Measurements from ENCODE around the gene COL15A1.

Gene COL15A1

DNA sequence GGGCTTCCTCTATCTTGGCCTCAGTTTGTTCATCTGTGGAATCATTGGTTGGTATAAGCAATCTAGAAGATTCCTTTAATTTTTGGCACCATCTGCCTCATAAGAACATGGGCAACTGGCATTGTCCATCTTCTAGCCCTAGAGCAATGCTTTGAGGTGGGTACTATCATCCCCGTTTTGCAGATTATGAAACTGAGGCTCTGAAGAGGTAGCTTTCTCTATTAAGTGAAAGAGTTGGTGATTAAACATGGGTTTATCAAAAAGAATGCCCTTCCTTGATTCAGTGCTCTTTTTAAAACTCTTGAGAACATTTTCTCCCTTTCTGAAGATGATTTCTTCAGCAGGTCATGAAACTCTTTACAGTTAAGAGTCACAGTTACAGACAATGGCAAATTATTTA lies 118.8 kb downstream of the COL15A1 start:
- no peak for DNase-seq

DNA sequence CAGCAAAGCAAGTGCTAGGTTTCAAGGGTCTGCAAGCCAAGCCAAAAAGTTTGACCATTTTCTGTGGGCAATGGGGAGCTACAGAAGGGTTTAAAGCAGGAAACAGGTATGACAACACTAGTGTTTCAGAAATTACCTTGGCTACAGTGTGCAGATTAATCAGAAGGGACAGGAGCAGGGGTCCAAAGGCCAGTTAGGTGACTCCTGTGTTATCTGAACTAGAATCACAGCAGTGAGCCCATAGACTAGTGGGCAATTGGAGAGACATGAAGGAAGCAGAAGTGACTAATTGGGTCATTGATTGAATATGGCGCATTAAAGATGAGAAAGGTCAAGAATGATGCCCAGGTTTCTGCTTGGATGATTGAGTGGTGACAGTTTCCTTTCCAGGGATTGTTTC lies 119.8 kb downstream of the COL15A1 start:
- no peak for DNase-seq

DNA sequence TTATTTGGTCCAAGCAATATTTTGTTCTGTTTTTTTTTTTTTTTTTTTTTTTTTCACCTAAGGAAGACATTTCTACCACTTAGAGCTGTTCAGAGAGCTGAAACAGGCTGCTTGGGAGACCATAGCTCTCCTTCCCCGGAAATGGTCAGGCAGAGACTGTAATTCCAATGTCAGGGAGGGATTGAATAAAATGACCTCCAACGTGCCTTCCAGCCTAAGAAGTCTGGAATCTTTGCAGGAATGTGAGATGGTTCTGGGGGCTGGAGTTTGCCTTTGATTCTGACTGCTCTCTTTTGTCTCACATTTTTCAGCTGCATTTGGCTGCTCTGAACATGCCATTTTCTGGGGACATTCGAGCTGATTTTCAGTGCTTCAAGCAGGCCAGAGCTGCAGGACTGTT lies 122.9 kb downstream of the COL15A1 start:
- no peak for DNase-seq

DNA sequence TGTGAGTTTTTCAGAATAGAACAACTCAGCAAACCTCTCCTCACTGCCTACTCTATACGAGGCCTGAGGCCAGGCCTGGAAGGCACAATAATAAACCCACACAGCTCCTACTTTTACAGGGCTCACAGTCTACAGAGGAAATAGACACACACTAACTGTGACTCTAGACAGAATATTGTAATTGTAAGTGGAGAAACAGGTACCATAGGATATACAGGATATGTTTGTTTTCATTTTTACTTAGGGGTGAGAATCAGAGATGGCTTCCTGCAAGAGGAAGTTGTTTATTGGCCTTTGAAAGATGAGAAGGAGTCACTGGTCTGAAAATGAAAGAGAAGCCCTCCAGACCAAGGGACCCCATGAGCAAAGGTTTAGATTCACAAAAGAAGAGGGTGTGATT lies 125.4 kb downstream of the COL15A1 start:
- DNase-seq = peak in 1 of 5 experiments; percentile 16

DNA sequence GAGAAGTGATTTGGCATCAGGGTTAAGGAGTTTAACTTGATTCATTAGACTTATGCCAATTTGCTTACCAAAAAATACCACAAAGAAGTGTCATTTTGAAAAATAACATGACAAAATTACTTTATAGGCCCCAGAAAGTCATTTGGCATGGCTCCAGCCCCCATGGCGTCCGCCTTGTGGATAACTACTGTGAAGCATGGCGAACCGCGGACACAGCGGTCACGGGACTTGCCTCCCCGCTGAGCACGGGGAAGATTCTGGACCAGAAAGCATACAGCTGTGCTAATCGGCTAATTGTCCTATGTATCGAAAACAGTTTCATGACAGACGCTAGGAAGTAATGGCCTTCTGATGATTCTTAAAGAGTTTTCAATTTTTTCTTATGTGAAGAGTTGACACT lies 125.8 kb downstream of the COL15A1 start:
- DNase-seq = no peak

DNA sequence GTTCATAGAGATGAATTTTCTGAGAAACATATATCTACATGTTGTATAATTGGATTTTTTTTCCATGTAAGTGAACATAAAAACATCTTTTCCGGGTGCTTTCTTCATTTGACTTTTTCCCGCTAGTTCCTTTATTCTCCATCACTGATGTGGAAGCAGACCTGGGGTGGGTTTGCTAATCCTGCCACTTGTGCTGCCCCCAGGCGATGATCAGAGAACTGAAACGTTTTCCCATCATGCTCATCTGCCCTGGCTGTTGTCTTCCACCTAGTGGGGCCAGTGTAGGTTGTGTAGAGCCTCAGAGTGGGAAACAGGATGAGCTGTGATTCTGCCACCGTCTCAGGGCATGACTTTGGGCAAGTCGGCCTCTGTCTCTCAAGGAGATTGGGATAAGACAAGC lies 127.0 kb downstream of the COL15A1 start:
- DNase-seq = no peak

DNA sequence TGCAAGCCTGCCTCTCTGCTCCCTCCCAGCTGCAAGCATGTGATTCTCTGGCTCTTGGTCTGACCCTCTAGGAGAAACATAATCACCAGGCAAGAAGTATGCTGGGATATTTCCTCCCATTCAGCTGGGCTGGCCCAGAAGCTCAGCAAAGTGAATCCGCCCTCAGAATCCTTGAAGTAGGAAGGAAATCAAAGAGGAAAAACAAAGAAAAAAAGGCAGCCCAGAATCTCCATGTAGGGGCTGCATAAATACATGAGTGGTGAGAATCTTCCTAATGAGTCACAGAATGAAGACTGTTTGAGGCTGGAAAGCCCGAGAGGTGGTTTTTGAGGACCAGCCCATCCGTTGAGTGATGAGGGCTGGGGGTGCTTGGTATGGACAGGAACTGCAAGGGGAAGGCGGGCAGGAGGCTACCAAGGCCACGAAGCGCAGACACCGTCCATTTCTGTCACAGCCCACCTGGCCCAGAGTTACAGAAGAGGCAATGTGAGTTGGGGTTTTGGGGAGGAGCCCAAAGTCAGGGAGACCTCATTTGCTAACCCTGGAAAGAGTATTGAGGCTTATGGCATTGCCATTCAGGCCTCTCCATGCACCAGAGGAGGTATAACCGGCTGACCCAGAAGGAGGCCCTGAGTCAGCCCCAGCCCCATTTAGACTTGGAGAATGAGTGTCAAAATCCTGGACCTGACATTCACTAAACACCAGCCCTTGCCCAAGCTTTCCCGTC lies 127.8 kb downstream of the COL15A1 start:
- no peak for DNase-seq

DNA sequence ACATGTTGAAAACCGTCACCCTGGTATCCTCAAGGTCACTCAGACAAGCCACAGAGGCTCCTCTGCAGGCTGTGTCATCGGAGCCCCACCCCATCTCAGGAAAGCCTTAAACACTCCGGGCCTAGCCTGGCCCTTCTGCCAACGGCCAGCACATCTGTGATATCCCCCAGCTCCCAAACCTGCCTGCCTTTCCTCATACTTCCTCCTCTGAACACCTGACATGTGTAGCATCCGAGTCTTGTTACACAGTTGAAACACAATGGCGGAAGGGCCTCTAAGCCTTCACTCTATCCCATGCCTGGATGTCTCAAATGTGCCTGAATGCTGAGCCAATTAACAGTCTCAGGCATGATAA lies 128.3 kb downstream of the COL15A1 start:
- DNase-seq = no peak

DNA sequence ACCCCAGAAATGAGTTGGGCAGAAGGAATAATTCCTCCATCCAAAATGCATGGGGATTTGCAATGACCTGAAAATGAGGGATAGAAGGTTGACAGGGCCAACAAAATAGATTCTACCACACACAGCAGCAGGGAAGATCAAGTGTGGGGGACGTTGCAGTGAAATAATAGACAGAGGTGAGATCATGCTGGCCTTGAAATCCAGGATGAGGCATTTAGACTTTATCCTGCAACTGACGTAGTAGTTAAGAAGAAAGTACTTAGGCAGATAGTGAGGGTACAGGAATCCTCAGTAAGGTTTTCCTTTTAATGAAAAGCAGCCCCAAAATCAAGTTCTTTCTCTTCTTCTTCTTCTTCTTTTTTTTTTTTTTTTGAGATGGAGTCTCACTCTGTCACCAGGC lies 129.6 kb downstream of the COL15A1 start:
- DNase-seq = no peak

DNA sequence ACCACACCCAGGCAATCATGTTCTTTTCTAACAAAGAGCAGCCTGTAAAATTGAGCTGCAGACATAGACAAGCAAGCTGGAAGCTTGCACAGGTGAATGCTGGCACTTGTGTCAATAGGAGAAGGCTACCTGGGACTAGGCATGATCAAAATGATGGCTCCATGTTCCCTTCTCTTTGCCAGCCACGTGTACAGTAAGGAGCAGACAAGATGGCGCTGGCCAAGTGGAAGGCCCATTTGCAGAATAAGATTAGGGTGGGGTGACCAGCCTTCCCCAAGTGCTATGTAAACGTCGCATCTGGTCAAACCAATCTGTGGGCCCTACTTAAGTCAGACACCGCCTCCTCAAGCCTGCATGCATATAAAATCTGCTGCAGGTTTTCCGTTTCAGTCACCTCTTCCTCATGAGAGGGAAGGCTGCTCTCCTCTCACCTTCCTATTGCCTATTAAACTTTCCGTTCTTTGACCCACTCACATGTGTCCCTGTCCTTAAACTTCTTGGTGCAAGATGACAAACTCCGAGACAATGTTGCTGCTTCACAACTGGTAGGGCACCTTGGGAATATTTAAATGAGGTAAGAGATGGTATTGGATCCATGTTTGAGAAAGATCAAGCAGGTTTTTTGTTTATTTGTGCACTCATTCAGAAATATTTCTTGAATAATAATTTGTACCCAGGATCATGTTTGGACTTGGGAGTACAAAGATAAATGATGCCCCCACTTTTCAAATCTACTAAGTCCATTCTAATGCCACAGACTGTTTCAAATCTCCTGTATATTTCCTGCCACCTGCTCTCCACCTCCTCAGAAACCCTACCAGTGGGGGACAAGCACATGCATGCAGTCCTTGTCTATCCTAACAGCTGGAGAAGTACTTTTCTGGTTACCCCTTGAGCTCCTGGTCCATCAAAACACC lies 130.5 kb downstream of the COL15A1 start:
- DNase-seq = no peak

DNA sequence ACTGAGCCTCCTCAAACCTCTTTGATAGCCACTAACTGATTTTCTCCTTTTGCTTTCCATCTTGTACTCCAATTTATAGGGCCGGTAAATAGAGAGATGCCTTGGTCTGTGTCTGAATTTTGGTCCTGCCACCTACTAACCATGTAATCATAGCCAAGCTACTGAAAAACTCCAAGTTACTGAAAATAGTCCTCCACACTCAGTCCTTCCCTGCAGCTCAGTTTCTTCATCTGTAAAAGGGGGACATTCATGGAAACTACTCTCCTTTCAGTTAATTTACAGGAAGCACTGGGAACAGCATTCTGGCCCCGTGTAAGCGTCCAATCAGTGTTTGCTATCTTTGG lies 131.2 kb downstream of the COL15A1 start:
- no peak for DNase-seq

DNA sequence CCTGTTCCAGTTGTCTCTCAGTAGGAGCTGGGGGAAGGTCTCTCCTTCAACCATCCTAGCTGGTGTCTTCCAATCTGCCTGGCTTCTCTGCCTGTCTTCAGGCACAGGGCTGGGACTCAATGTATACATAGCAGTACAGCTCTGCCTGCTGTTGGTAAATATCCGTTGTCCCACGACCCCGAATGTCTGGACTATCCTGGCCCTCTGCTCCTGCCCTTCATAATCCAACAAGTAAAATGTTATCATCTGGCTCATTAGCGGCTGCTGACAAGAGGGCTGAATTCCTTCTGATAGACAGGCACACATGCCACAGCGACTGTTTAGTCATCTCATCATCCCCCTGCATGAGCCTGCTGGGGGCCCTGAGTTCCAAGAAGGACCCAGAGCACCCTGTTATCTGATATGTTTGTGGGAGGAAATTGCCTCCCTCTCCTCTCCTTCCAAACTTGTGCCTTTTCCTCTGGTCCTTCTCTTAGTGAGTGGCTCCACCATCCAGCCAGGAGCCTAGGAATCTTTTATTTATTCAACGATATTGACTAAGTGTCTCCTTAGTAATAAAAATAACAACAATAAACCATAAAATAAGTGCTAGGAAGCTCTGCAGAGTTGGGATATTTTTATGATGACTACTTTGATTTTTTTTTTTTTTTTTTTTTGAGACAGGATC lies 131.7 kb downstream of the COL15A1 start:
- no peak for DNase-seq

DNA sequence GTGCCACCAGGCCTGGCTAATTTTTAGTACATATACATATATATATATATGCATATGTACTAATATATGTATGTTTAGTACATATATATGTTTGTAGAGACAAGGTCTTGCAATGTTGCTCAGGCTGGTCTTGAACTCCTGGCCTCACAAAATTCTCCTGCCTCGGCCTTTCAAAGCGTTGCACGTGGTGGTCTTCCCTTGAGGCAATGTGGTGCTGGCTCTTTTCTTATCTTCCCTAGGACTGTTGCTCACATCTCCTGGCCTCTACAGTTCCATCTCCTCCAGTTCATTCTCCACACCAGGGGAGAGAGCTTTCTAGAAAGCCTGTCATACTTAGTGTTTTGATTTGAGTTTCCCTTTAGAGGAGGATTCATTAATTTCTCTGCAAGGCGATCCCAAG lies 132.3 kb downstream of the COL15A1 start:
- no peak for DNase-seq

DNA sequence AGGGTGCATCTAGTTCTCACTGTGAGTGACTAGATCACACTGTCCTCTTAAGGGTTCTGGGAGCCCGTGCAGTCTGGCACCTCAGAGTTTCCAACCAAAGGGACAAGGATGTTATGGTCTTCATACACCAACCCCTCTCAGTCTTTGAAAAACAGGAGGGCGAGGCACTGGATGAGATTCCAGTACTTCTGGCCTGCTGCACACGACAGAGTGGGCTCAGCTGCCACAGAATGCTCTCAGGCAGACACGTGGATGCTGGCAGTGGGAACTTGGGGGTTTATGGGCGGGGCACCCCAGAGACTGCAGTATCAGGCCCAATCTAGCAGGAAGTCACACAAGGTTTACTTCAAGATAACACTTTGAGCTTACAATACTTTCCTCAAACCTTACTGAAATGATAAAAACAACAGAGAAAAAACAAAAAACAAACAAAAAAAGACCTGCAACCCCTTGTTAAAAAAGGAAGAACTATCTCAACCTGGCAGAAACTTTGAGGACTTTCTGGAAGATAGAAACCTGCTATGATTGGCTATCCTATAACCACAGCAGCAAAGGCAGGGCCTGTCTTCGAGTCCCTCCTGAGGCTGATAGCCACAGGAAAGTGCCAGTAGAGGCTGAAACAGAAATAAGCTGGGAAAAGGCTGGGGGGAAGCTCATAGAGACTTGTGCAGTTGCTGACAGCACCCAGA lies 132.9 kb downstream of the COL15A1 start:
- DNase-seq = peak in 3 of 5 experiments; percentile 21 to 91 (median 67)

DNA sequence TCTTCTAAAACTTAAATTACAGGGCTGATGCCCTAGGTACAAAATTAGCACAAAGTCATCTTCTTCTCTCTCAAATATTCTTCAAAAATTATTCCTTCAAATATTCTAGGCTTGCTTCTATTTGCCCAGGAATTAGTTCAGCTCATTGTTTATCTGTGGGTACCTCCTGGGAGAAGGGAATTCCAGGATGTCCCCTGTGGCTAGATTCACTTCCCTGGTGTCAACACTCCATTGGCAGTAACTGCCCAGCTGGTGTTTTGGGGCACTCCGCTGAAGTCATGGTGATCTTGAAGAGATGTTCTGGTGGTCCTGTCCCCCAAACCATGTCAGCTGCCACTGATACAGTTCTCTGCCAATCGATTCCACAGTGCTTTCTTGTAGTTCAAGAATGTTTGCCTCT lies 135.0 kb downstream of the COL15A1 start:
- DNase-seq = no peak

DNA sequence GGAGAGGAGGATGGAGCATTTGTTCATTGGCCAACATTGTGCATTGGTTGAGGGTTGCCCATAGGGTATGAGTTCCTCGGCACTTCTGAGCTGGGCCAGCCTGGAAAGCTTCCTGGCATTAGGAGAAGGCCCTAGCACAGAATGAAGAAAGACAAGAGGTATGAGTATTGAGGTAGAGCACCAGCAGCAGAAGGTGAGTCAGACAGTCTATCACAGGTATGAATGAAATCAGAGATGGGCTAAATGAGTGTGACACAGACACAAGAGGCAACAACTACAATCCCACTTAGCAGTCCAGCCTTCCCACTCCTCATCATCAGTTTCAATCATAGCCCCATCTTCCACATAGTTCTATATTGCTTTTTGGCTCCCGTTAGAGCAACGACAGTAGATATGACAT lies 135.8 kb downstream of the COL15A1 start:
- no peak for DNase-seq

DNA sequence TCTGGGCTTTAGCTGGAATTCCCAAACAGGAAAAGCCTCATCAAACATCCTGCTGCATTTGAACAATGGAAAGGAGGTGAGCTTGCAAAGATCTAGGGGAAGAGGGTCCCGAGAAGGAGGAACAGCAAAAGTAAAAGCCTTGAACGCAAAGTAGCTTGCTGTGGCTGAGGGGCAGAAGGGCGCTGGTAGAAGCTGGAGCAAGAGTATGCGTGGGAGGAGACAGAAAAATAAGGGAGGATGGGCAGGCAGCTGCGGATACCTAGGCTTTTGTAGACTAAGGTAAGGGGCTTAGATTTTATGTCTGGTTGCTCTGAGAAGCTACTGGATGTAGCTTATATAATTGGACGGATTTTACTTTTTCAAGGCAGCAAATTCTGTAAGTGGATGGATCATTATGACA lies 139.3 kb downstream of the COL15A1 start:
- DNase-seq = no peak

DNA sequence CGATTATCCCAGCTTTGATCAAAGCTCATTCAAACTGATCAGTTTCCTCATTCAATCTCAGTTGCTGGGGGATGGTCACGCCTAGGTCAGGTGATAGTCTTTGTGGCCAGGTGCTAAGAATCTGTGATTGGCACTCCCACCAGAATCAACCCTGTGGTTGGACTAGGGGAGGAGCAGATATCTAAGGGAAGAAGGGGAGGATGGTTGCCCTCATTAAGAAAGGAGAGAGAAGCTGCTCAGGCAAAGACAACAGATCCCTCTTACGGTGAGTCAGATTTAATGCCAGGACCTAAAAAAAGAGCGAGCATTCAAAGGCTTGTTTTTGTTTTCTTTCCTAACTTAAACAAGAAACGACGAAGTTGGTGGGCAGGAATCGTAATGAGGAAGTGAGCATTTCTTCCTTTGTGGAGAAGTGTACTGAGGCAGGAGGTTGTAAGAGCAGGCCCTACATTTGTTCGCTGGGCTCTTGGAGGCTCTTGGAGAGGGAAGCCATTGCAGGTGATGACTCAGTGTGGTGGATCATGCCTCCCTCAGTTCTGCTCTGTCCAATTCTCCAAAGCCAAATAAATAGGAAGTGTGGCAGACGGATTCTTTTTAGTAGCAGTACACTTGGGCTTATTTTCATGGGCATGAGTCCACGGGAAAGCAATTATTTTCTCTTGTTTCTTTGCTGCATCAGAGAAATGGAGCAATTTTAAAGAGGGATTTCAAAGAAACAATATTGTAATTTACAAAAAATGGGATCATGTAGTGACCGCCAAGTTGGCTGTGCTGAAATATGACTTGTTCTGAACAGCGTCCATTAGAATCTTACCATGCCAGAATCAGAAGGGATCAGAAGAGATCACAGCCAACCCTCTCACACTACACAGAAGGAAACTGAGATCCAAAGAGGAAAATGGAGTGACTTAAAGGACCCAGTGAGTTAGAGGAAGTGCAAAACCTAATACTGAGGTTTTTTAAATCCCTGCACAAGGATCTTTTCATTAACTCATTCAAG lies 142.5 kb downstream of the COL15A1 start:
- DNase-seq = no peak

DNA sequence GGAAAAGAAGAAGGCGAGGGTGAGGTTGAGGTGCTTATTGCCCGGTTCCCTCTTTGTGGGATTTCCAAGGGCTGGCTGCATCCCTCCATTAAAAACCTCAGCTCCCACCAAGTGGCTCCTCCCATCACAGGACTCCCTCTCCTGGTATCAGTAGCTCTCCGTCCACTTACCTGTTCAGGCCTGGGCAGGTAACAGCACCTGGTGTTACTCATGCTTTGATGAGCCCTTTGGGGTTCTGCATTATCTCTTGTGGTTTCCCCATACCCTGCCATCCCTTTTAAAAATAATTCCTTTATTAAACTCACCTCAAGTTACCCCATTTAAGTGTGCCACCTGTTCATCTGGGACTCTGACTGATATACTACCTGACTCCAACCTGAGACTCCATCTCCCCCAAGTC lies 143.8 kb downstream of the COL15A1 start:
- DNase-seq = no peak

DNA sequence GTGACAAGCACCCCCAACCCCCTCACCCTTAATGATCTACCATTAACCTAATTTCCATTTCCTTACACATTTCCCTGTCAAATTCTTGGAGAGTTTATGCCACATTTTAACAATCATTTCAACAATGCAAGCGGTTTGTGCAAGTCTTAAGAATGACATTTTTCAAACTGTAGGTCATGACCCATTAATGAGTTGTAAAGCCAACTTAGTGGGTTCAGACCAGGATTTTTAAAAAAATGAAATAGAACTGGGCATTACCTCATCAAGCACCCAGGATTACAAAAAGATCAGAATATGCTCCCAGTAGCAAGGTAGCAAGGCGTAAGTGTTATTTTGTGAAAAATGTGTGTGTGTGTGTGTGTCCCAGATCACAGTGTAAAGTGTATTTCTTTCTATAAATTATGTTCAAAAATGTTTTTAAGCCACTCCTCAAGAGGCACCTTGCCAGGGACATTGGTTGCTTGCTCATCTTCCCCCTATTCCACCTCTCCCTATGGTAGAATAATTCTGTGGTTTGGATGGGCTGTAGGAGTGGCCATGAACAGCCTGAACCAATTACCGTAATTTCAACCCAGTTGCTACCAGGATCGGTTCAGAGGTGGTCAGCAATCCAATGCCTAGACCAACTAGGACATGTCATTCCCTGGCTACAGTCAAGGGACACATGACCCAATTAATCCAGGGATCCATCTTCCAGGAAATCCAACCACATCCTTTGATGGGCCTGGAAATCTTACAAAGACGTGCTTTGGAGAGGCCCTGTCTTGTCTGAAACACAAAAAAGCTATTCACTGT lies 146.8 kb downstream of the COL15A1 start:
- DNase-seq = no peak

Data from T-helper 2 cell (primary cell).